ENCODE results near the gene GRAPL.
"Not testable (repeated sequence)": the region's sequence is repeated elsewhere in the genome, so short reads cannot be mapped to it uniquely, and the experiment has no call there.

GRAPL gene

GRCh38 chr17:19135391-19135790 lies 8.0 kb downstream of the GRAPL start:
- not testable (repeated sequence) for DNase-seq (ENCODE audit: low read depth, low spot score); H3K4me3 ChIP-seq (ENCODE audit: low read length)

GRCh38 chr17:19136138-19136537 lies 8.7 kb downstream of the GRAPL start:
- H3K4me3 ChIP-seq (ENCODE audit: low read length); DNase-seq (ENCODE audit: low read depth, low spot score): not testable (repeated sequence)

GRCh38 chr17:19136605-19137004 lies 9.2 kb downstream of the GRAPL start:
- H3K4me3 ChIP-seq (ENCODE audit: low read length); DNase-seq (ENCODE audit: low read depth, low spot score): not testable (repeated sequence)

DNA sequence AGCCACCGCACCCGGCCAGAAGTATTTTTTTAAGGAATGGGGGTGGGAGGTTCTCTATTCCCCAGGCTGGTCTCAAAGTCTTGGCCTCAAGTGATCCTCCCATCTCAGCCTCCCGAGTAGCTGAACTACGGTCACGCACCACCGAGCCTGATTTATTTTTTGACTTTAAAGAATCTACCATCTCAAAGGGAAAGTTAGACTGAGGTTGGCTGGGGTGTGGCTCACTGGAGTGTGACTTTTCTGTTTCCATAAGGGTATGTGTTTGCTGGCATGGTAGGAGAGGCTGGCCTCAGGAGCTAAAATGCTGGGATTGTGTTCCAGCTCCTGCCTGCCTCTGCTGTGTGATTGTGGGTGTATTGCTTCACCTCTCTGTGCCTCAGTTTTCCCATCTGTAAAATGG lies 10.6 kb downstream of the GRAPL start:
- DNase-seq (ENCODE audit: low read depth, low spot score); H3K4me3 ChIP-seq (ENCODE audit: low read length): not testable (repeated sequence)

- not testable (repeated sequence) for DNase-seq (ENCODE audit: low read depth, low spot score); H3K4me3 ChIP-seq (ENCODE audit: low read length)
Observed at GRCh38 chr17:19141366-19142155, 14.2 kb downstream of the GRAPL start.

DNA sequence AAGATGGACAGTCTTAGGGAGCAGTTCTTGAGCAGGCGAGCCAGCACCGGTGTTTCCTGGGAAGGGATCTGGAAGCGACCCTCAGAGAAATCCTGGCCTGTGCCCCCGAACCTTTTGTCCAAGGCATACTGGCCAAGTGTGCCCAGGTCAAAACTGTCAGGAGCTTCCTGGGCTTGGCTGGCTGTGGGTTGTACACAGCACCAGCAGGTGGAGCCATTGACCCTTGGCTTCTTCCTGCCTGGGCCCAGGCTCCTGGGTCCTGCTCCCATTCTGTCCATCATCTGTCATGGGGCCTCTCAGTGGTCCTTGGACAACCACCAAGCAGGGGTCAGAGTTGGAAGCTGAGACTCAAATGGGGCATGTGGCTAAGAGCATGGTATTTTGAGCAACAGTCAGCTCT lies 15.0 kb downstream of the GRAPL start:
- DNase-seq (ENCODE audit: low read depth, low spot score); H3K4me3 ChIP-seq (ENCODE audit: low read length): not testable (repeated sequence)

- not testable (repeated sequence) for DNase-seq (ENCODE audit: low read depth, low spot score); H3K4me3 ChIP-seq (ENCODE audit: low read length)
Observed at GRCh38 chr17:19143097-19143777, 15.8 kb downstream of the GRAPL start.

GRCh38 chr17:19144373-19144772 lies 17.0 kb downstream of the GRAPL start:
- DNase-seq (ENCODE audit: low read depth, low spot score); H3K4me3 ChIP-seq (ENCODE audit: low read length): not testable (repeated sequence)

GRCh38 chr17:19145471-19145870 lies 18.1 kb downstream of the GRAPL start:
- not testable (repeated sequence) for DNase-seq (ENCODE audit: low read depth, low spot score); H3K4me3 ChIP-seq (ENCODE audit: low read length)

- H3K4me3 ChIP-seq (ENCODE audit: low read length); DNase-seq (ENCODE audit: low read depth, low spot score): not testable (repeated sequence)
Observed at GRCh38 chr17:19150678-19151615, 23.6 kb downstream of the GRAPL start.

DNA sequence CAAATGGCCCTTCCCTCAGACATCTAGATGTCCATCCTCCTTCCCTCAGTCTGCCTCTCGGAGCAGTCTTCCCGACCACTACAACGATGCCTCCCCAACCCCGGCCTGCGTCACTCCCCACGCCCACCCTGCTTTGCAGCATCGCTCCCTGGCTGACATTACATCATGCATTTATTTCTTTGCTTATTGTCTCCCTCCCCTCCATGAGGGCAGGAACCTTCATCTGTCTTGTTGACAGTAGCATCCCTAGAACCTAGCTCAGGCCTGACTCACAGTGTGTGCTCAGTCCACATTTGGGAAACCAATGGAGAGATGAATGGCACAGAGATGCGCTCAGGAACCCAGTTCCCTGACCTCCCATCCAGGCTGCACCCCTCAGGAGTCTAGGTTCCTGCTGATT lies 30.2 kb downstream of the GRAPL start:
- DNase-seq (ENCODE audit: low read depth, low spot score); H3K4me3 ChIP-seq (ENCODE audit: low read length): not testable (repeated sequence)

DNA sequence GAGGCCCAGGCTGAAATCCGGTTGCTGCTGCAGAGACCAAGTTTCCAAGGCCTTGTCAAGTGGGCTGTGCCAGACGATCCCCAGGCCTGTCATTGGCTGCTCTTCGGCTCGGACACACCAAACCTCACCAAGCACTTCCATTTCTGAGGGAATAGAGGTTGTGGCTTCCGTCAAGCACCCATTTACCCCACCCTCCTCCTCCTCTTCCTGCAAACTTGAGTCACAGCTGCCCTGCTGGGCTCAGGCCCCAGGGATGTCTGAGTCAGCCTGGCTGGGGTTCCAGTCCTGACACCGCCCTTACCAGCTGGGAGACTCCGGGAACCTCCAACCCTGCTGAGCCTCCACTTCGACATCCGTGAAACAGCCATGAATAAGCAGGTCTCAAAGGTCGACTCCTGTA lies 31.1 kb downstream of the GRAPL start:
- not testable (repeated sequence) for H3K4me3 ChIP-seq (ENCODE audit: low read length); DNase-seq (ENCODE audit: low read depth, low spot score)

- not testable (repeated sequence) for DNase-seq (ENCODE audit: low read depth, low spot score); H3K4me3 ChIP-seq (ENCODE audit: low read length)
Observed at GRCh38 chr17:19158938-19159337, 31.5 kb downstream of the GRAPL start.

- not testable (repeated sequence) for H3K4me3 ChIP-seq (ENCODE audit: low read length); DNase-seq (ENCODE audit: low read depth, low spot score)
Observed at GRCh38 chr17:19161308-19162107, 34.1 kb downstream of the GRAPL start.

- not testable (repeated sequence) for H3K4me3 ChIP-seq (ENCODE audit: low read length); DNase-seq (ENCODE audit: low read depth, low spot score)
Observed at GRCh38 chr17:19162384-19163216, 35.2 kb downstream of the GRAPL start.

- not testable (repeated sequence) for DNase-seq (ENCODE audit: low read depth, low spot score); H3K4me3 ChIP-seq (ENCODE audit: low read length)
Observed at GRCh38 chr17:19174422-19174821, 47.0 kb downstream of the GRAPL start.

- not testable (repeated sequence) for H3K4me3 ChIP-seq (ENCODE audit: low read length); DNase-seq (ENCODE audit: low read depth, low spot score)
Observed at GRCh38 chr17:19175410-19175809, 48.0 kb downstream of the GRAPL start.
